Neuron (in vitro differentiated cells): ENCODE data around the gene CPA5.

Source experiments
- H2AFZ ChIP-seq: one replicate; pipeline ENCODE4 v1.6.1; 2013; ENCODE audit warnings: low read depth, mild to moderate bottlenecking, inconsistent platforms, low read length, moderate library complexity
- H3K27me3 ChIP-seq: one replicate; pipeline ENCODE4 v1.6.1; 2013; ENCODE audit warnings: low read length; ENCODE audit not compliant: insufficient read depth
- H3K36me3 ChIP-seq: one replicate; pipeline ENCODE4 v1.6.1; 2013; ENCODE audit warnings: low read length; ENCODE audit not compliant: insufficient read depth
- H3K4me1 ChIP-seq: one replicate; pipeline ENCODE4 v1.6.1; 2013; ENCODE audit warnings: low read length; ENCODE audit not compliant: insufficient read depth
- H3K4me3 ChIP-seq: 2 replicates; pipeline ENCODE4 v1.5.1; 2013; ENCODE audit warnings: mild to moderate bottlenecking, low read length, moderate library complexity
- H3K9me3 ChIP-seq: one replicate; pipeline ENCODE4 v1.6.1; 2013; ENCODE audit warnings: low read length

Gene CPA5

GRCh38 chr7:130356121-130356875 is 11.7 kb downstream of the CPA5 start:
- H3K36me3 ChIP-seq = no peaks in the 10 kb centered on the region
- no peaks in the 10 kb centered on the region for H3K27me3 ChIP-seq
- H2AFZ ChIP-seq = peak overlapping the region; percentile 71
- no peak overlapping the region for H3K4me3 ChIP-seq
- peaks cover 3% of the 10 kb centered on the region for H3K9me3 ChIP-seq
- H3K4me1 ChIP-seq = peaks cover 41% of the 10 kb centered on the region

- Histone ChIP-seq H3K4me3 (no peak overlapping the region), H3K4me1 (peaks cover 34% of the 10 kb centered on the region), H2AFZ (peak overlapping the region; percentile 71), H3K36me3 (no peaks in the 10 kb centered on the region), H3K9me3 (peaks cover 6% of the 10 kb centered on the region), H3K27me3 (no peaks in the 10 kb centered on the region)
These were observed 12.4 kb downstream of the CPA5 start for GRCh38 chr7:130356876-130357611.

GRCh38 chr7:130358471-130358870 is 13.9 kb downstream of the CPA5 start:
- H3K9me3 ChIP-seq = peaks cover 6% of the 10 kb centered on the region
- H3K36me3 ChIP-seq = no peaks in the 10 kb centered on the region
- no peaks in the 10 kb centered on the region for H3K27me3 ChIP-seq
- no peak overlapping the region for H3K4me3 ChIP-seq
- H3K4me1 ChIP-seq = peaks cover 20% of the 10 kb centered on the region
- no peak overlapping the region for H2AFZ ChIP-seq

- H3K4me1 ChIP-seq = peaks cover 15% of the 10 kb centered on the region
- no peaks in the 10 kb centered on the region for H3K36me3 ChIP-seq
- no peaks in the 10 kb centered on the region for H3K27me3 ChIP-seq
- H3K9me3 ChIP-seq = peaks cover 6% of the 10 kb centered on the region
- H2AFZ ChIP-seq = no peak overlapping the region
- H3K4me3 ChIP-seq = no peak overlapping the region
These were observed 14.8 kb downstream of the CPA5 start for GRCh38 chr7:130359276-130359857.

GRCh38 chr7:130360518-130360917 is 15.9 kb downstream of the CPA5 start:
- peaks cover 6% of the 10 kb centered on the region for H3K9me3 ChIP-seq
- no peak overlapping the region for H3K4me3 ChIP-seq
- no peaks in the 10 kb centered on the region for H3K27me3 ChIP-seq
- no peaks in the 10 kb centered on the region for H3K36me3 ChIP-seq
- peaks cover 19% of the 10 kb centered on the region for H3K4me1 ChIP-seq
- no peak overlapping the region for H2AFZ ChIP-seq

DNA sequence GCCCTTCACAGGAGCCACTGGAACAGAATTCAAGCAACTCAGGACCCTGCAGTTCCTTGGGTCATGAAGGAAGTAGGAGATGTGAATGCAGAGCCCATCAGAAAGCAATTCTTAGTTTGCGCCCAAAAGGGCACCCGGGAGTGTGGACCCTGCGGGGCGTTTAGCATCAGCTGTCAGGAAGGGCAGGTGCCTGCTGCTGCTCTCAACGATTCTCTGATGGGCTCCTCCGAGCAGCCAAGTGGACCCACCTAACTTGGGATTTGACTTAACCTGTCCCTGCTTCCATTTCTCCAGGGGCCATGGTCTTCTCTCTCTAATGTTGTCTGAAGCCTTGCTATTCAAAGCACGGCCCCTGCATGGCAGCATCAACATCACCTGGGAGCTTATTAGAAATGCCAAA is 17.1 kb downstream of the CPA5 start:
- Histone ChIP-seq H3K9me3 (peaks cover 6% of the 10 kb centered on the region), H3K4me3 (no peak overlapping the region), H2AFZ (no peak overlapping the region), H3K27me3 (no peaks in the 10 kb centered on the region), H3K36me3 (no peaks in the 10 kb centered on the region), H3K4me1 (peaks cover 13% of the 10 kb centered on the region)

GRCh38 chr7:130362251-130362816 is 17.7 kb downstream of the CPA5 start:
- Histone ChIP-seq H2AFZ (no peak overlapping the region), H3K4me3 (no peak overlapping the region)

DNA sequence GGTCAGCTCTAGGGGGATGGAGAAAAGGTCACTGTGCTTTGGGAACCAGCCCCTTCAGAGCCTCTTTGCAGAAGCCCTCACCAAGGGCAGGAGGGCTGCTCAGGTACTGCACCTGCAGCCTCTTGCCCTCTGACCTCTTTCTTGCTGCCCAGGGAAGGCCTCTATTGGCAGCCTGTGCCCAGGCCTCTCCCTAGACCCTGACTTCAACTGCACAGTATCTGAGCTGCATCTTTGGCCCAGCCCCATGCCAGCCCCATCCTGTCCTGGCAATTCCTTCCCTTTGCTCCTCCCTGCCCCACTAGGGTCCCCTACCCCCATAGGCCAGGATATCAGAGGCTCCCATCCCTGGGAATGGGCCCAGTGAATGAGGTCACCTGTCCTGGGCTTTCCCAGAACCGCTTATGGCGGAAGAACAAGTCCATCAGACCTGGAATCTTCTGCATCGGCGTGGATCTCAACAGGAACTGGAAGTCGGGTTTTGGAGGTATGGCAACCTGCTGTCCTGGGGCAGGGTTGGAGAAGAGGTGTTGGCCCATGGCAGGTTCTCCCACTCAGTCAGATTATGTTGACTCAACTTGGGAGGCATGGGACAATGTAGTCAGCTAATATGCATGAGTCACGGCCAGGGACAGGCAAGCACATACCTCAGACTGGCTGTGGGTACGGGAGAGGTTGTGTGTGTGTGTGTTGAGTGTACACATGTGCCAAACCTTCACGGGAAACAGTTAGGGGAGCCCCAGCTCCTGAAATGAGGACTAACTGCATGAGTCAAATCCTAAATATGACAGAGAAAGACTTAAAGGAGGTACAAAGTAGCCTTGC is 18.6 kb downstream of the CPA5 start:
- peaks cover 6% of the 10 kb centered on the region for H3K9me3 ChIP-seq
- H3K27me3 ChIP-seq = no peaks in the 10 kb centered on the region
- peaks cover 10% of the 10 kb centered on the region for H3K4me1 ChIP-seq
- H3K4me3 ChIP-seq = no peak overlapping the region
- no peak overlapping the region for H2AFZ ChIP-seq
- H3K36me3 ChIP-seq = no peaks in the 10 kb centered on the region

More at GRCh38 chr7:130362251-130362816, 17.7 kb downstream of the CPA5 start:
- Histone ChIP-seq H3K36me3 (no peaks in the 10 kb centered on the region), H3K9me3 (peaks cover 6% of the 10 kb centered on the region), H3K4me1 (peaks cover 10% of the 10 kb centered on the region), H3K27me3 (no peaks in the 10 kb centered on the region)

- Histone ChIP-seq H3K36me3 (no peaks in the 10 kb centered on the region), H3K9me3 (peaks cover 4% of the 10 kb centered on the region), H3K4me3 (no peak overlapping the region), H3K4me1 (peaks cover 10% of the 10 kb centered on the region), H2AFZ (no peak overlapping the region), H3K27me3 (no peaks in the 10 kb centered on the region)
These were observed 19.8 kb downstream of the CPA5 start for GRCh38 chr7:130364451-130364850.

GRCh38 chr7:130365088-130365487 is 20.5 kb downstream of the CPA5 start:
- H3K4me1 ChIP-seq = peaks cover 10% of the 10 kb centered on the region
- H3K4me3 ChIP-seq = no peak overlapping the region

DNA sequence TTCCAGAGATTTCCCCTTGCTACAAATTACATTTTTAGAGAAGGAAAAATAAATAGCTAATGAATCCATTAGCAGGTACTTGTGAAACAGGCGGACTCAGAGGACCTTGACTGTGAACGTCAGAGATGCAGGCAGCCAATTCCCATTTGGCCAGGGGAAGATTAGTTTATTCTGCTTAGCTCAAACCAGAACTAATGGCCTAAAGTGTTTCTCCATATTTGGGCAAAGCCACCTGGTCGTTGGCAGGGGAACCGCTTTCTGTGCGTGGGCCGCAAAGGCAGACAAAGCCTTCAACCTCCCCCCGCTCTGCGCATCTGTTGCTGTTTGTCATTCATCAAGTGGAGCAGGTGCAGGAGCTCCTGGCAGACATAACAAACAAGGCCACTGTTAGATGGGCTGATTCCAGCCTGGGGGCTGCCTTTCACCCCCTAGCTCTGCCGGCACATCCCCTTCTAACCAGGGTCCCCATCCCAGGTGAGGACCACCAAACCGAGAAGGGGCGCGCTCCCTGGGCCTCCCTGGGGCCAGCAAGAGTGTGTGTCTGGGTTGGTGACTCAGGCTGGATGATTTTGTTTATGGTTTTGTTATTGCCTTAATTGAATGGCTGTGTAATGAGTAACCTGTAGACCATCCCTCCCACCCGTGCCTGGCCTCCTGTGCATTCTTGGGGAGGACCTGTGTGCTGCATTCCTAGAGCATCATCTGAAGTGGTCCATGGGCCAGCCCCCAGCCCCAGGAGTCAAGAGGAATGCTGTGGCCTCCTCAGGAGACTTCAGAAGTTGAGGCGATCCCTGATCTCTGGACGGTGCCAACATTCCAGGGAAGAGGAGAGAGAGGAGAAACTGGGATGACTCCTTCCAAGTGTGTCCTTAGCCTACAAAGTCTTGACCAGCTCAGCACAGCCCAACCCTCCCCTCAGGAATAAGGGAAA is 21.2 kb downstream of the CPA5 start:
- Histone ChIP-seq H3K4me3 (no peak overlapping the region), H3K36me3 (no peaks in the 10 kb centered on the region), H3K9me3 (peaks cover 4% of the 10 kb centered on the region), H3K4me1 (peaks cover 10% of the 10 kb centered on the region), H2AFZ (no peak overlapping the region), H3K27me3 (no peaks in the 10 kb centered on the region)

More at GRCh38 chr7:130365088-130365487, 20.5 kb downstream of the CPA5 start:
- Histone ChIP-seq H3K9me3 (peaks cover 4% of the 10 kb centered on the region), H3K36me3 (no peaks in the 10 kb centered on the region), H3K27me3 (no peaks in the 10 kb centered on the region), H2AFZ (no peak overlapping the region)

- no peak overlapping the region for H3K4me3 ChIP-seq
- H3K4me1 ChIP-seq = peaks cover 10% of the 10 kb centered on the region
These were observed 21.9 kb downstream of the CPA5 start for GRCh38 chr7:130366564-130366963.

More at GRCh38 chr7:130366564-130366963, 21.9 kb downstream of the CPA5 start:
- no peaks in the 10 kb centered on the region for H3K27me3 ChIP-seq
- no peaks in the 10 kb centered on the region for H3K36me3 ChIP-seq
- no peak overlapping the region for H2AFZ ChIP-seq
- peaks cover under 1% of the 10 kb centered on the region for H3K9me3 ChIP-seq
